IMR-90 (cell line): ENCODE data around the gene PPBP. TPM values are rescaled to one million over a fixed set of nuclear protein-coding genes. Genes with fewer than 3 reads are reported as not detected.

Experiments
- ATAC-seq: fragments of 200-7000 bp; cut with Tn5 transposase; 2 replicates; pipeline ENCODE4 v1.9.1; 2020; ENCODE audit warnings: low read depth, mild to moderate bottlenecking, moderate library complexity
- BruUV-seq: library from RNA; stranded (reverse); fragments of 400-500 nt; replicated peaks from 2 replicates; lab custom pipeline; 2021; lab: Mats Ljungman, UMichigan
- CTCF ChIA-PET: fragments of 300-600 bp; formaldehyde crosslinking; extraction: SDS; loops from one replicate; lab custom pipeline; 2021; ENCODE audit warnings: antibody characterized with exemption; lab: Yijun Ruan, JAX
- POLR2A ChIA-PET: fragments of 300-600 bp; sonication (Branson Sonifier 250); formaldehyde crosslinking; loops from one replicate; lab custom pipeline; 2022; ENCODE audit warnings: antibody characterized with exemption; ENCODE audit not compliant: unreplicated experiment; lab: Charles Lee
- DNase-seq: peaks from one replicate; pipeline ENCODE4 v3.0.0; 2013
- H2AFZ ChIP-seq: replicated peaks from 2 replicates; pipeline ENCODE3; 2013; ENCODE audit warnings: low read length, mild to moderate bottlenecking; ENCODE audit not compliant: poor library complexity
- H2AK5ac ChIP-seq: 2 replicates; pipeline ENCODE4 v1.6.1; 2013; ENCODE audit warnings: low read depth, low read length, inconsistent platforms
- H2AK9ac ChIP-seq: replicated peaks from 2 replicates; pipeline ENCODE3; 2013; ENCODE audit warnings: mild to moderate bottlenecking, low read depth, low read length, moderate library complexity; ENCODE audit not compliant: poor library complexity
- H2BK120ac ChIP-seq: 2 replicates; pipeline ENCODE4 v1.6.1; 2013; ENCODE audit warnings: low read depth, low read length, inconsistent platforms
- H2BK15ac ChIP-seq: 3 replicates; pipeline ENCODE4 v1.6.1; 2013; ENCODE audit warnings: low read depth, low read length, inconsistent platforms
- H2BK20ac ChIP-seq: 2 replicates; pipeline ENCODE4 v1.6.1; 2013; ENCODE audit warnings: low read depth, mild to moderate bottlenecking, inconsistent platforms, low read length, moderate library complexity
- H2BK5ac ChIP-seq: 2 replicates; pipeline ENCODE4 v1.6.1; 2013; ENCODE audit warnings: mild to moderate bottlenecking, low read depth, low read length, inconsistent platforms; ENCODE audit not compliant: poor library complexity, severe bottlenecking
- H3K14ac ChIP-seq: replicated peaks from 2 replicates; pipeline ENCODE4 v1.6.1; 2013; ENCODE audit warnings: low read depth, low read length, inconsistent platforms
- H3K18ac ChIP-seq: 2 replicates; pipeline ENCODE4 v1.6.1; 2013; ENCODE audit warnings: low read depth, low read length, control low read depth
- H3K23ac ChIP-seq: 2 replicates; pipeline ENCODE4 v1.6.1; 2013; ENCODE audit warnings: low read depth, low read length, inconsistent platforms
- H3K27ac ChIP-seq: 2 replicates; pipeline ENCODE4 v1.5.1; 2013; ENCODE audit warnings: mild to moderate bottlenecking, control low read depth, low read length; ENCODE audit not compliant: insufficient read depth
- H3K27me3 ChIP-seq: 2 replicates; pipeline ENCODE4 v1.6.1; 2013; ENCODE audit warnings: low read length; ENCODE audit not compliant: control insufficient read depth, insufficient read depth
- H3K36me3 ChIP-seq: 2 replicates; pipeline ENCODE4 v1.6.1; 2013; ENCODE audit warnings: low read length, mixed read lengths; ENCODE audit not compliant: control insufficient read depth, insufficient read depth
- H3K4ac ChIP-seq: 2 replicates; pipeline ENCODE4 v1.6.1; 2013; ENCODE audit warnings: low read depth, low read length, inconsistent platforms
- H3K4me1 ChIP-seq: 2 replicates; pipeline ENCODE4 v1.6.1; 2013; ENCODE audit warnings: low read length, mixed read lengths; ENCODE audit not compliant: control insufficient read depth, insufficient read depth
- H3K4me2 ChIP-seq: 2 replicates; pipeline ENCODE4 v1.6.1; 2013; ENCODE audit warnings: low read depth, mild to moderate bottlenecking, control low read depth, low read length, moderate library complexity
- H3K4me3 ChIP-seq: 2 replicates; pipeline ENCODE4 v1.5.1; 2013; ENCODE audit warnings: low read depth, mild to moderate bottlenecking, control low read depth, low read length, moderate library complexity; ENCODE audit not compliant: insufficient read depth
- H3K56ac ChIP-seq: 2 replicates; pipeline ENCODE4 v1.6.1; 2013; ENCODE audit warnings: low read length, inconsistent platforms; ENCODE audit not compliant: insufficient read depth; ENCODE audit errors: extremely low read depth
- H3K79me1 ChIP-seq, 2 experiments: 2 replicates each; pipeline ENCODE4 v1.6.1; 2013; ENCODE audit warnings: low read length in 2 of 2, inconsistent platforms in 1 of 2, low read depth in 1 of 2
- H3K9ac ChIP-seq: 2 replicates; pipeline ENCODE4 v1.6.1; 2013; ENCODE audit warnings: low read depth, low read length, control low read depth
- H3K9me1 ChIP-seq: 2 replicates; pipeline ENCODE4 v1.6.1; 2013; ENCODE audit warnings: low read length, inconsistent platforms; ENCODE audit not compliant: insufficient read depth
- H3K9me3 ChIP-seq: 2 replicates; pipeline ENCODE4 v1.6.1; 2013; ENCODE audit warnings: low read length; ENCODE audit not compliant: control insufficient read depth, insufficient read depth
- H4K20me1 ChIP-seq: 2 replicates; pipeline ENCODE4 v1.6.1; 2013; ENCODE audit warnings: low read length, inconsistent platforms; ENCODE audit not compliant: insufficient read depth
- H4K5ac ChIP-seq: 2 replicates; pipeline ENCODE4 v1.6.1; 2013; ENCODE audit warnings: mild to moderate bottlenecking, low read depth, low read length, control low read depth
- H4K8ac ChIP-seq, 2 experiments: 2 replicates each; pipeline ENCODE4 v1.6.1; 2013; ENCODE audit warnings: low read depth in 2 of 2, low read length in 2 of 2, control low read depth in 1 of 2, inconsistent platforms in 1 of 2
- H4K91ac ChIP-seq: 2 replicates; pipeline ENCODE4 v1.6.1; 2013; ENCODE audit warnings: low read depth, low read length, inconsistent platforms; ENCODE audit not compliant: insufficient read depth
- CHD1 ChIP-seq: IDR thresholded peaks from 2 replicates; pipeline ENCODE4 v1.6.1; 2012; ENCODE audit warnings: low read depth, low read length, improper control_type of control experiment
- WGBS, 2 experiments: methylation state at CpG; one replicate each; pipeline versions ENCODE4 v1.1.5 to v1.1.7; 2013; ENCODE audit warnings: missing lambda C conversion rate in 2 of 2; ENCODE audit not compliant: insufficient read length in 1 of 2; ENCODE audit errors: extremely low coverage in 2 of 2; 5-methylcytosine and 5-hydroxymethylcytosine counted together
- dilution Hi-C: fragments of 300-500 bp; cut with HindIII; formaldehyde crosslinking; loops from one replicate; pipeline ENCODE4 v1.14.3; 2018; ENCODE audit warnings: low sequenced_read_pairs; ENCODE audit not compliant: unreplicated experiment
- in situ Hi-C: fragments of 300-500 bp; cut with MboI; formaldehyde crosslinking; loops from 3 replicates; pipeline ENCODE4 v1.14.3; 2019; ENCODE audit warnings: low sequenced_read_pairs, inconsistent platforms, mixed read lengths
- intact Hi-C: fragments of 100-400 bp; cut with micrococcal nuclease; formaldehyde crosslinking; loops from 2 replicates; pipeline ENCODE4 v1.10.0; 2022
- polyA plus RNA-seq, 3 experiments: library from polyadenylated mRNA; depleted of rRNA; stranded (reverse); fragments of >200 nt; gene quantifications; 2 replicates each; pipeline ENCODE4 v1.2.3, GENCODE V29; 2012; ENCODE audit warnings: low replicate concordance in 1 of 3
- total RNA-seq: library from RNA; depleted of rRNA; stranded (reverse); fragments of >200 nt; gene quantifications from 2 replicates; pipeline ENCODE4 v1.2.3, GENCODE V29; 2012

Gene PPBP
- total and polyA plus RNA-seq, 2 of the 4 experiments (the other 2 are of a cell fraction): not detected

DNA sequence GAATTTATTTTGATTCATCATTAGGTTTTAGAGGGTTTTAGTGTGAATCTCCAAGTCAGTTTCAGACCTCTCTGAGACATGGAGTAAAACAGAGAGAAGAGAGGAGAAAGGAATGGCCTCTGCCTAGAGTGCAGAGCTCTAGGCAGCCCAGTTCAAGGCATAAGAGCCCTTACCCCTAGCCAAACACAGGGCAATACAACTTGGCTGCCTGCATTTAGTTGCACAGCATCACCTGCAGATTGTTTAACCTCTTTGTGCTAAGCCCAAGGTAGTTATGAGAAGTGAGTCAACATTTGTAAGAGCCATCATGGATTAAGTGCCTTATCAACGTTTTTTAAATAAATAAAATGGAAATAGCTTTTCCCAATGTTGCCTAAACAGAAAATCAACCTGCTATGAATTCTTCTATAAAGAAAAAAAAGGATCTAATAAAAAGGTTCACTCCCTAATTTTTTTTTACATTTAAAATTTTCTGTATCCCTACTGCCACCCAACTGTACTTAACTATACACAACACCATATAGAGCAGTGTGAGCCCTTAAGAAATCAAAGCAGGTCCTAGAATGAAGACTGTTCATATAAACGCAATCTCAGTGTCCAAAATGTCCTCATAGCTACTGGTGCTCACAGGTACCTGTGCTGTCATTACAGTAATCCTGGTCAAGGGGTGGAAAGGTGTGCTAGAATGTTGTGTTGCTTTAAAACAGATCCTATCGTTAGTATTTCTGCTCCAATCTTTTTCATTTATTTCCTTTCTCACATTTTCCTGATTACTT is 42.1 kb downstream of the PPBP start:
- no peak overlapping the region for H3K56ac ChIP-seq
- ChIA-PET CTCF (interaction anchor here (1.7 kb wide), 1 partner anchor 93 kb away, joined by 4 read pairs; the partner anchor contains the start of gene CXCL3), POLR2A (no interaction called here)
- no peak overlapping the region for H2AFZ ChIP-seq
- no peak overlapping the region for H2BK15ac ChIP-seq
- DNase-seq (no peak), ATAC-seq (no peak)
- H3K27ac ChIP-seq: no peak overlapping the region
- H2AK5ac ChIP-seq: no peak overlapping the region
- BruUV-seq: no TSS peak
- H3K4me2 ChIP-seq: no peak overlapping the region
- no peak overlapping the region for H2AK9ac ChIP-seq
- WGBS, 2 experiments: no CpG with 5 or more reads among the region's 3 CpGs
- H3K36me3 ChIP-seq: no peaks in the 10 kb centered on the region
- H4K91ac ChIP-seq: no peak overlapping the region
- H3K79me1 ChIP-seq: no peaks in the 10 kb centered on the region
- H3K9ac ChIP-seq: no peak overlapping the region
- no peaks in the 10 kb centered on the region for H4K20me1 ChIP-seq
- no peak overlapping the region for H2BK5ac ChIP-seq
- no peak overlapping the region for H3K18ac ChIP-seq
- peaks cover 47% of the 10 kb centered on the region for H3K27me3 ChIP-seq
- H3K9me3 ChIP-seq: no peaks in the 10 kb centered on the region
- no peak overlapping the region for H4K8ac ChIP-seq
- no peak overlapping the region for H3K23ac ChIP-seq
- H3K4ac ChIP-seq: no peak overlapping the region
- H2BK20ac ChIP-seq: no peak overlapping the region
- H4K5ac ChIP-seq: no peak overlapping the region
- no peak overlapping the region for H3K14ac ChIP-seq
- TF ChIP-seq CHD1: no peak
- no peak overlapping the region for H3K4me3 ChIP-seq
- dilution Hi-C loops (no loop called here), intact Hi-C loops (no loop called here), in situ Hi-C loops (no loop called here)
- no peak overlapping the region for H2BK120ac ChIP-seq
- H3K4me1 ChIP-seq: no peaks in the 10 kb centered on the region
- no peaks in the 10 kb centered on the region for H3K9me1 ChIP-seq
